ENCODE results near the gene ITGB4.

ITGB4 gene

GRCh38 chr17:75803883-75804282 lies 82.6 kb downstream of the ITGB4 start:
- no peak for DNase-seq

GRCh38 chr17:75806822-75807500 lies 85.7 kb downstream of the ITGB4 start:
- no peak for DNase-seq

Data from MV-4-11 (cell line).